Nephron progenitor cell (in vitro differentiated cells): Measurements from ENCODE around the gene NR0B1.
A peak's percentile ranks its signal among the peaks of the same experiment; 100 is the strongest.

Experiments used
- DNase-seq: peaks from one replicate; pipeline ENCODE4 v3.0.0; 2021
- H3K27ac Mint-ChIP-seq: 2 replicates; pipeline ENCODE4 v1.8.0; 2021; ENCODE audit warnings: mild to moderate bottlenecking, moderate library complexity, mixed read lengths
- H3K27me3 Mint-ChIP-seq: 2 replicates; pipeline ENCODE4 v1.8.0; 2021; ENCODE audit warnings: mild to moderate bottlenecking, low read depth, mixed read lengths; ENCODE audit not compliant: poor library complexity
- H3K36me3 Mint-ChIP-seq: 2 replicates; pipeline ENCODE4 v1.8.0; 2021; ENCODE audit warnings: low read depth, mixed read lengths
- H3K4me1 Mint-ChIP-seq: 2 replicates; pipeline ENCODE4 v1.8.0; 2021; ENCODE audit warnings: mixed read lengths
- H3K4me3 Mint-ChIP-seq: 2 replicates; pipeline ENCODE4 v1.8.0; 2021; ENCODE audit warnings: mild to moderate bottlenecking, moderate library complexity, mixed read lengths
- H3K9me3 Mint-ChIP-seq: 2 replicates; pipeline ENCODE4 v1.8.0; 2021; ENCODE audit warnings: mild to moderate bottlenecking, moderate library complexity, mixed read lengths
- TF ChIP-seq, protein P1 (sequence below): fragments of 200-600 bp; sonication (generic); IDR thresholded peaks from 2 replicates; pipeline ENCODE4 v1.5.0; 2021; ENCODE audit warnings: antibody characterized with exemption

NR0B1 gene

DNA sequence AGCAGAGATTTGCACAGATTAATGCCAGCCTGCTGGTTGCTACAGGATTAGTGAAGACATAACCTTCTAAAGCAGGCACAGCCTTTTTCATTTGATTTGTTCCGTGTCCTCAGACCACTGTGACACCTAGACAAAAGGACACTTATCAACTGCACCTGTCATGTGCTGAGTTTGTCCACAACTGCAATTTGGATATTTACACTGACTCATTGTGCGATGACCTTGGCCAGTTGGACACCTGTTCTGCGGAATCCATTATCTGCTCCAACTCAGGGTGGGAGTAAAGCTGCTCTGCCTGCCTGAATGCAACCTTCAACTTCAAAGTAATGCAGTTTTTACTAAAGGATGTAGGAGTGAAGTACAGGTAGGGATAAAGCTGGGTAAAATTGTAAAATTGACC, 4.1 kb upstream of the NR0B1 start:
- no peak overlapping the region for H3K4me3 Mint-ChIP-seq

DNA sequence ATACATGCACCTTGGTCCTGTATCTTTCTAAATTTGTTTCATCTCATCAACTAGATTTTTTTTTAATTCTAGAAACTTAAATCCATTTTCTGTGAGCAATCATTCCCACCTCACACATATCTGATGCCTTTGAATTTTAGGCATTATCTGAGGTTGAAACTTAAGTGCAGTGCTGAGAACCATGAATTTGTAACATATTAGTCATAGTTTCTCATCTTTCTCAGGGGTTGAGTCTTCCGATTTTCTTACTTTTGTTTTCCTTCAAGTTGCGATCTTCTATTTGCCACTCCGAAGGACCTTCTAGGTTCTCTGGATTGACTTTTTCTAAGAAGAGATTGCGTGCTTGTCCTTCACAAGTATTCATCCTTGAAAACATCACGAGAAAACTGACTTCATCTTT, 3.7 kb upstream of the NR0B1 start:
- Mint-ChIP-seq H3K27ac (no peak overlapping the region), H3K27me3 (peaks cover 49% of the 10 kb centered on the region), H3K4me3 (no peak overlapping the region), H3K36me3 (no peaks in the 10 kb centered on the region), H3K4me1 (peaks cover 17% of the 10 kb centered on the region), H3K9me3 (no peaks in the 10 kb centered on the region)
- no peak for DNase-seq
- TF ChIP-seq, protein P1, sequence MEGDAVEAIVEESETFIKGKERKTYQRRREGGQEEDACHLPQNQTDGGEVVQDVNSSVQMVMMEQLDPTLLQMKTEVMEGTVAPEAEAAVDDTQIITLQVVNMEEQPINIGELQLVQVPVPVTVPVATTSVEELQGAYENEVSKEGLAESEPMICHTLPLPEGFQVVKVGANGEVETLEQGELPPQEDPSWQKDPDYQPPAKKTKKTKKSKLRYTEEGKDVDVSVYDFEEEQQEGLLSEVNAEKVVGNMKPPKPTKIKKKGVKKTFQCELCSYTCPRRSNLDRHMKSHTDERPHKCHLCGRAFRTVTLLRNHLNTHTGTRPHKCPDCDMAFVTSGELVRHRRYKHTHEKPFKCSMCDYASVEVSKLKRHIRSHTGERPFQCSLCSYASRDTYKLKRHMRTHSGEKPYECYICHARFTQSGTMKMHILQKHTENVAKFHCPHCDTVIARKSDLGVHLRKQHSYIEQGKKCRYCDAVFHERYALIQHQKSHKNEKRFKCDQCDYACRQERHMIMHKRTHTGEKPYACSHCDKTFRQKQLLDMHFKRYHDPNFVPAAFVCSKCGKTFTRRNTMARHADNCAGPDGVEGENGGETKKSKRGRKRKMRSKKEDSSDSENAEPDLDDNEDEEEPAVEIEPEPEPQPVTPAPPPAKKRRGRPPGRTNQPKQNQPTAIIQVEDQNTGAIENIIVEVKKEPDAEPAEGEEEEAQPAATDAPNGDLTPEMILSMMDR = no peak

More for the DNA sequence above, 4.1 kb upstream of the NR0B1 start:
- H3K4me1 Mint-ChIP-seq = peaks cover 17% of the 10 kb centered on the region
- H3K27ac Mint-ChIP-seq = no peak overlapping the region
- no peaks in the 10 kb centered on the region for H3K9me3 Mint-ChIP-seq
- DNase-seq = no peak
- TF ChIP-seq, protein P1 = no peak
- H3K27me3 Mint-ChIP-seq = peaks cover 46% of the 10 kb centered on the region
- no peaks in the 10 kb centered on the region for H3K36me3 Mint-ChIP-seq

DNA sequence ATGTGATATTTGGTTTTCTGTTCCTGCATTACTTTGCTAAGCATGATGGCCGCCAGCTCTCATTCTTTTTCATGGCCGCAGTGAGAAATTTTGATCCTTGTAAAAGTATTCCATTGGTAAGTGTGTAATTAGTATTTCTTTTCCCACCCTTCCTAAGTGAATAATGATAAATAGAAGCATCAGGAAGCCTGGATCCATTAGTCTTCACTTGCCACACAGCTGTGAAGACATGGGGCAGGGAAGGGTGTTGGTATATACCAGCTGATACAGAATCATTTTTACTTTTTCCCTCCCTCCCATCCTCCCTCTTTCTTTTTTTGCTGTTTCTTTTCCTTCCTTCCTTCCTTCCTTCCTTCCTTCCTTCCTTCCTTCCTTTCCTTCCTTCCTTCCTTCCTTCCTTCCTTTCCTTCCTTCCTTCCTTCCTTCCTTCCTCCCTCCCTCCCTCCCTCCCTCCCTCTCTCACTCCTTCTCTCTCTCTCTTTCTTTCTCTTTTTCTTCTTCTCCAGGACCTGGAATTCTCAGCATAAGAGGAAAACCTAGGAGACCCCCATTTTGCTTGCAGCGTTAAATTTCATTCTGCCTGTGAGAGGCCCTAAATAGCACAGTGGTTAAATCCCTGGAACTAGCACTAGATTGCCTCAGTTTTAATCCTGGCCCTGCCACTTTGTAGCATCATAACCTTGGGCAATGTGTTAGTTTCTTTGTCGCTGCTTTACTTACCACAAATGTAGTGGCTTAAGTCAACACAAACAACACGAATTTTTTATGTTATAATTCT, 1.4 kb upstream of the NR0B1 start:
- Mint-ChIP-seq H3K27ac (no peak overlapping the region), H3K9me3 (no peaks in the 10 kb centered on the region), H3K4me1 (peaks cover 8% of the 10 kb centered on the region), H3K36me3 (no peaks in the 10 kb centered on the region), H3K27me3 (peaks cover 60% of the 10 kb centered on the region), H3K4me3 (no peak overlapping the region)
- TF ChIP-seq, protein P1 = no peak
- DNase-seq = no peak

DNA sequence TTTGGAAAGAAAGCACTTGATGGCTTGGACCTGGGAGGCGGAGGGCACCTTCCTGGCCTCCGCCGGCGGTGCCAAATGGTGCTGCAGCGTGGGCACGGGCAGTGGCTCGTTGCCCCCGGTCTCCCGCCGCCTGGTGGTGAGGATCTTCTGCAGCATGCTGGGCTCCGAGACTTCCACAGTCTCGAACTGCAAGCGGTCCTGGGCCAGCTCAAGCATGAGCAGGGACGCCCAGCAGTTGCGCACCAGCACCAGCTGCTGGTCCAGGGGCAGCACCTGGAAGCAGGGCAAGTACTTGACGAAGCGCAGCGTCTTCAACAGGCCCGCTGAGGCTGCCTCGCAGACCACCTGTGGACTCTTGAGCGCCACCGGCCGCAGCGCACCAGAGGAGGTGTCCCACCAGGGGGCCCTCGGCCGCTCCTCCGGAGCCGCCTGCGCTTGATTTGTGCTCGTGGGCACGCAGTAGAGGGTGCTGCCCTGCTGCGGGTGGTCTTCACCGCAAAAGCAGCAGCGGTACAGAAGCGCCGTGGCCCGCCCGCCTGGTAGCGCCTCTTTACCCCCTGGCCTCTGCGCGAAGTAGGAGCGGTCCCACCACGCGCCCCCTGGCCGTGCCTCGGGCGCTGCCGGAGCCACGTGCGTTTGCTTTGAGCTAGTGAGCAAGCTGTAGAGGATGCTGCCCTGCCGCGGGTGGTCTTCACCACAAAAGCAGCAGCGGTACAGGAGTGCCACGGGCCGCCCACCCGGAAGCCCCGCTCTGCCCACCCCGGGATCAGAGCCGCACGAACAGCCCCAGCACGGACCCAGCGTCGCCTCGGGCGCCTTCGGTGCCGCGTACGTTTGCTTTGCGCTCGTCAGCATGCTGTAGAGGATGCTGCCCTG, 689 bp downstream of the NR0B1 start:
- peak; percentile 36 for DNase-seq
- Mint-ChIP-seq H3K9me3 (no peaks in the 10 kb centered on the region), H3K4me1 (peaks cover 13% of the 10 kb centered on the region), H3K27ac (no peak overlapping the region), H3K4me3 (peak overlapping the region; percentile 74), H3K27me3 (peaks cover 57% of the 10 kb centered on the region), H3K36me3 (no peaks in the 10 kb centered on the region)
- TF ChIP-seq, protein P1 = peak; percentile 41

DNA sequence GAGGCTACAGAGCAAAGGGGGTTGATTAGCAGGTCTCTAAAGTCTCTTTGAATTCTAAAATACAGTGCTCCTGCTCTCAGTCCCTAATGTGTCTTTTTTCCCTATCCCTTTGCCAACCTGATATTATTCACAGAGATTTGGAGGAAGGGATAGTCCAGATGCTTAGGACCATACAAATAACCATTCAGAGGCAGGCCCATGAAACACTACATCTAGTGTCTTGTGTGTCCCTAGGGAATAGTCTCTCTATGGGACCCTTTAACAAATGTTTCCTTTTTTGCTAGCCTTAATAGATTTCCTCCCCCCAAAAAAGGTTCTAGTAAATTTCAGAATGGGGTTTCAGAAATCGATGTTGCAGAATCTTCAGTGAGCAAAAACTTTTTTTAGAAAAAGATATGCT, 1.7 kb downstream of the NR0B1 start:
- H3K27me3 Mint-ChIP-seq = peaks cover 49% of the 10 kb centered on the region
- H3K27ac Mint-ChIP-seq = no peak overlapping the region
- DNase-seq = no peak
- H3K9me3 Mint-ChIP-seq = no peaks in the 10 kb centered on the region
- H3K36me3 Mint-ChIP-seq = no peaks in the 10 kb centered on the region
- peaks cover 24% of the 10 kb centered on the region for H3K4me1 Mint-ChIP-seq
- H3K4me3 Mint-ChIP-seq = peak overlapping the region; percentile 74
- TF ChIP-seq, protein P1 = no peak
